Prostate gland (tissue), 2 donors: ENCODE measurements around the gene ASB15.

Experiments used
- CTCF ChIP-seq, 4 experiments: fragments of 200-600 bp in 2 of 4; fragments of 450-650 bp in 2 of 4; sonication (generic) in 2 of 4; IDR thresholded peaks; 1 replicate in 3 of 4; 2 replicates in 1 of 4; pipeline ENCODE4 v1.5.1; 2016 to 2019; ENCODE audit warnings: antibody characterized with exemption in 4 of 4, mild to moderate bottlenecking in 2 of 4, moderate library complexity in 2 of 4
- POLR2A ChIP-seq: fragments of 450-650 bp; IDR thresholded peaks from one replicate; pipeline ENCODE4 v1.6.1; 2016; ENCODE audit warnings: antibody characterized with exemption, mild to moderate bottlenecking

- TF ChIP-seq CTCF (IDR thresholded peaks at IDR 0.05) (no peak), POLR2A (no peak)
Observed at GRCh38 chr7:123553159-123553558, 48.5 kb upstream of the ASB15 start.
